ENCODE results near the gene DNAH9.

Gene DNAH9

GRCh38 chr17:11901931-11902330 lies 303.7 kb downstream of the DNAH9 start:
- no peak for DNase-seq
- H3K4me3 ChIP-seq (ENCODE audit: low read depth, low read length) = no peak overlapping the region
- in situ Hi-C loops (cut with HindIII; ENCODE audit: low pct_ligation_motif_present, low sequenced_read_pairs) = no loop called here
- H3K36me3 ChIP-seq (replicated peaks) = no peaks in the 10 kb centered on the region
- TF ChIP-seq, protein P1, sequence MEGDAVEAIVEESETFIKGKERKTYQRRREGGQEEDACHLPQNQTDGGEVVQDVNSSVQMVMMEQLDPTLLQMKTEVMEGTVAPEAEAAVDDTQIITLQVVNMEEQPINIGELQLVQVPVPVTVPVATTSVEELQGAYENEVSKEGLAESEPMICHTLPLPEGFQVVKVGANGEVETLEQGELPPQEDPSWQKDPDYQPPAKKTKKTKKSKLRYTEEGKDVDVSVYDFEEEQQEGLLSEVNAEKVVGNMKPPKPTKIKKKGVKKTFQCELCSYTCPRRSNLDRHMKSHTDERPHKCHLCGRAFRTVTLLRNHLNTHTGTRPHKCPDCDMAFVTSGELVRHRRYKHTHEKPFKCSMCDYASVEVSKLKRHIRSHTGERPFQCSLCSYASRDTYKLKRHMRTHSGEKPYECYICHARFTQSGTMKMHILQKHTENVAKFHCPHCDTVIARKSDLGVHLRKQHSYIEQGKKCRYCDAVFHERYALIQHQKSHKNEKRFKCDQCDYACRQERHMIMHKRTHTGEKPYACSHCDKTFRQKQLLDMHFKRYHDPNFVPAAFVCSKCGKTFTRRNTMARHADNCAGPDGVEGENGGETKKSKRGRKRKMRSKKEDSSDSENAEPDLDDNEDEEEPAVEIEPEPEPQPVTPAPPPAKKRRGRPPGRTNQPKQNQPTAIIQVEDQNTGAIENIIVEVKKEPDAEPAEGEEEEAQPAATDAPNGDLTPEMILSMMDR (IDR thresholded peaks at IDR 0.05; ENCODE audit: low read depth, low read length, missing control alignments) = no peak
- no peaks in the 10 kb centered on the region for H3K27me3 ChIP-seq (replicated peaks)
- no peak overlapping the region for H3K27ac ChIP-seq

DNA sequence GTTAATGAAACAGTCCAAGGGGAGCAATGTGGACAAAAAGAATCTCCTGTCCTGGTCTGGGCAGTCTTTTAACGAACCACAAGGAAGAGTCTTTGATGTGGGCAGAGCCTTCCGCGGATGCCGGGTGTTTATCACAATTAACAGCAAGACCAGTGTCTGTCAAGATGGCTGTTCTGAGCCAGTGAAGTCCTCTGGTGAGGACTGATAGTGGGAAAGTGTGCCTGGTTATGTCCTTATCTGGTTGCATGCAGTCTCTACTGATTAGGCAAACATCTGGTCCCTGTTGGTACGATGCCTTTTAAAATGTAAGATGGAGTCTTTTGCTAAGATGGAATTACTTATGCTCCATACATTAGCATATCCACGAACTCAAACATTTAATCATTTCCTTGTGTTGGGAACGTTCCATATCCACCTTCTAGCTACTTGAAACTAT lies 310.5 kb downstream of the DNAH9 start:
- DNase-seq = no peak
- H3K36me3 ChIP-seq (replicated peaks) = no peaks in the 10 kb centered on the region
- TF ChIP-seq, protein P1 (IDR thresholded peaks at IDR 0.05; ENCODE audit: low read depth, low read length, missing control alignments) = no peak
- H3K4me3 ChIP-seq (ENCODE audit: low read depth, low read length) = no peak overlapping the region
- in situ Hi-C loops (cut with HindIII; ENCODE audit: low pct_ligation_motif_present, low sequenced_read_pairs) = no loop called here
- no peak overlapping the region for H3K27ac ChIP-seq
- no peaks in the 10 kb centered on the region for H3K27me3 ChIP-seq (replicated peaks)

GRCh38 chr17:11909348-11909747 lies 311.1 kb downstream of the DNAH9 start:
- DNase-seq = no peak
- in situ Hi-C loops (cut with HindIII; ENCODE audit: low pct_ligation_motif_present, low sequenced_read_pairs) = no loop called here
- Histone ChIP-seq H3K36me3 (replicated peaks) (no peaks in the 10 kb centered on the region), H3K27ac (no peak overlapping the region), H3K4me3 (ENCODE audit: low read depth, low read length) (no peak overlapping the region), H3K27me3 (replicated peaks) (no peaks in the 10 kb centered on the region)
- TF ChIP-seq, protein P1 (IDR thresholded peaks at IDR 0.05; ENCODE audit: low read depth, low read length, missing control alignments) = no peak

DNA sequence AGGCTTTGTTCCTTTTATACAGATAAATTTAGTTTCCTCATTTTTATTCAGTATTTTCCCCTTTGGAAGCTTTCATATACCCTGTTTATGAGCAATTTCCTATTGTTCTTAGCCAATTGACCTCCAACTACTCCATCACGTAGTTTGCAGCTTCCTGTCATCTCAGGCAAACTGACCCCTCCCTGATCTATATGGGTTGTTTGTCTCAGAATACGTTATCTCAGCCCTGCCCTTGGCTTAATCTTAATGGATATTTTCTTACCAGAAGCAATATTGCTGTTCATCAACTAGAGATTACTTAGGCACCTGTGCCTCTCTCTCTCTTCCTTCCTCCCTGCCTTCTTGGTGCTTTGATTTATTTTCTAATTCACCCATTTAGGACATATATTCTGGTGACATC lies 317.8 kb downstream of the DNAH9 start:
- in situ Hi-C loops (cut with HindIII; ENCODE audit: low pct_ligation_motif_present, low sequenced_read_pairs) = no loop called here

DNA sequence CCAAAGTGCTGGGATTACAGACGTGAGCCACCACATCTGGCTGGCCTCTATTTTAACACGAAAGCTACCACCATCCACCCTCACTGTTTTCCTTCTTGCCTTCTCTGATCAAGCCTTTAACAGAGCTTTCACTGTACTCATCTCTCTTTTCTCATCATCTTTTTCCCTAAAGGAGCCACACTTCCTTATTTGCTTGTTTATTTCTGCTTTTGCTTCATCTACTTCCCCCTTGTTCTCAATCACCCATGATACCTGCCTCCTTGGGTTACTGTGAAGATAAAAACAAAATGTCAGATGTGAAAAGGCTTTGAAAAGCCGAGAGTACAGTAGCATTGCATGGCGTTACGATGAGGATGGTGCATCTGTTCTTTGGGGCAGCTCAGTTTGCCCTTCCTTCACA lies 319.1 kb downstream of the DNAH9 start:
- no peak for DNase-seq
- Histone ChIP-seq H3K27ac (no peak overlapping the region), H3K36me3 (replicated peaks) (no peaks in the 10 kb centered on the region), H3K4me3 (ENCODE audit: low read depth, low read length) (no peak overlapping the region), H3K27me3 (replicated peaks) (no peaks in the 10 kb centered on the region)
- in situ Hi-C loops (cut with HindIII; ENCODE audit: low pct_ligation_motif_present, low sequenced_read_pairs) = no loop called here
- TF ChIP-seq, protein P1 (IDR thresholded peaks at IDR 0.05; ENCODE audit: low read depth, low read length, missing control alignments) = no peak

More for the DNA sequence above, 317.8 kb downstream of the DNAH9 start:
- no peaks in the 10 kb centered on the region for H3K27me3 ChIP-seq (replicated peaks)
- H3K27ac ChIP-seq = no peak overlapping the region
- no peaks in the 10 kb centered on the region for H3K36me3 ChIP-seq (replicated peaks)
- H3K4me3 ChIP-seq (ENCODE audit: low read depth, low read length) = no peak overlapping the region
- no peak for DNase-seq
- TF ChIP-seq, protein P1 (IDR thresholded peaks at IDR 0.05; ENCODE audit: low read depth, low read length, missing control alignments) = no peak

DNA sequence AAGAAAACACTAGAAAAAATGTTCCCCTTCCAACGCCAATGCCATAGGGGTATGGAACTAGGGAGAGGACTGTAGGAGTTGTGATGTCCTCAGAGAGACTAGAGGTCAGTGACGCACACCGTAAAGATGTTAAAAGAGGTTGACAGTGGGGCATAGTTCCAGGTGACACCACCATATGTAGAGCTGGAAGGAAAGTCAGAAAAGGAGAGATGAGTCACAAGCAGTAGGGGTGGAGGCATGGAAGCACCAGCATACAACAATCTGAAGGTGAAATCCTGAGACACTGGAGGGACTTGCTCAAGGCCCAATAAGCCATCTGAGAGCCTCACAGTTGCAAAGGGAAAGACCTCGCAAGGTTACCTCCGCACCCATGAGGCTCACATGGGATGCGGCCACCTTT lies 323.0 kb downstream of the DNAH9 start:
- Histone ChIP-seq H3K27me3 (replicated peaks) (no peaks in the 10 kb centered on the region), H3K4me3 (ENCODE audit: low read depth, low read length) (no peak overlapping the region), H3K36me3 (replicated peaks) (no peaks in the 10 kb centered on the region), H3K27ac (no peak overlapping the region)
- TF ChIP-seq, protein P1 (IDR thresholded peaks at IDR 0.05; ENCODE audit: low read depth, low read length, missing control alignments) = no peak
- in situ Hi-C loops (cut with HindIII; ENCODE audit: low pct_ligation_motif_present, low sequenced_read_pairs) = no loop called here
- no peak for DNase-seq
